PFSK-1 (cell line): ENCODE data around the gene MCM6.

Experiments
- FOXP2 ChIP-seq: optimal IDR thresholded peaks from 2 replicates; pipeline ENCODE3; 2011; ENCODE audit warnings: borderline replicate concordance, control low read depth, inconsistent platforms; ENCODE audit not compliant: insufficient read depth; ENCODE audit errors: extremely low read length, extremely low read depth
- POLR2AphosphoS5 ChIP-seq: IDR thresholded peaks from 2 replicates; pipeline ENCODE4 v1.6.1; 2012; ENCODE audit warnings: low read depth, mild to moderate bottlenecking, control low read depth, low read length, moderate library complexity
- SIN3A ChIP-seq: IDR thresholded peaks from 2 replicates; pipeline ENCODE4 v1.6.1; 2012; ENCODE audit warnings: mild to moderate bottlenecking, low read length, moderate library complexity, borderline replicate concordance; ENCODE audit not compliant: insufficient read depth
- TAF1 ChIP-seq: IDR thresholded peaks from 2 replicates; pipeline ENCODE4 v1.6.1; 2012; ENCODE audit warnings: low read length, control low read depth, borderline replicate concordance; ENCODE audit not compliant: insufficient read depth
- TF ChIP-seq, protein P1 (sequence below), 2 experiments: IDR thresholded peaks; 2 replicates each; pipeline versions ENCODE4 v1.6.1 to v1.8.0; 2011 to 2012; ENCODE audit warnings: low read depth in 2 of 2, low read length in 2 of 2, control low read depth in 1 of 2, inconsistent platforms in 1 of 2, mild to moderate bottlenecking in 1 of 2, moderate library complexity in 1 of 2; ENCODE audit not compliant: insufficient read depth in 1 of 2

MCM6 gene

GRCh38 chr2:135909976-135910375 is 33.7 kb upstream of the MCM6 start:
- TF ChIP-seq SIN3A, result no peak
- no peak for TF ChIP-seq FOXP2
- TF ChIP-seq, protein P1, sequence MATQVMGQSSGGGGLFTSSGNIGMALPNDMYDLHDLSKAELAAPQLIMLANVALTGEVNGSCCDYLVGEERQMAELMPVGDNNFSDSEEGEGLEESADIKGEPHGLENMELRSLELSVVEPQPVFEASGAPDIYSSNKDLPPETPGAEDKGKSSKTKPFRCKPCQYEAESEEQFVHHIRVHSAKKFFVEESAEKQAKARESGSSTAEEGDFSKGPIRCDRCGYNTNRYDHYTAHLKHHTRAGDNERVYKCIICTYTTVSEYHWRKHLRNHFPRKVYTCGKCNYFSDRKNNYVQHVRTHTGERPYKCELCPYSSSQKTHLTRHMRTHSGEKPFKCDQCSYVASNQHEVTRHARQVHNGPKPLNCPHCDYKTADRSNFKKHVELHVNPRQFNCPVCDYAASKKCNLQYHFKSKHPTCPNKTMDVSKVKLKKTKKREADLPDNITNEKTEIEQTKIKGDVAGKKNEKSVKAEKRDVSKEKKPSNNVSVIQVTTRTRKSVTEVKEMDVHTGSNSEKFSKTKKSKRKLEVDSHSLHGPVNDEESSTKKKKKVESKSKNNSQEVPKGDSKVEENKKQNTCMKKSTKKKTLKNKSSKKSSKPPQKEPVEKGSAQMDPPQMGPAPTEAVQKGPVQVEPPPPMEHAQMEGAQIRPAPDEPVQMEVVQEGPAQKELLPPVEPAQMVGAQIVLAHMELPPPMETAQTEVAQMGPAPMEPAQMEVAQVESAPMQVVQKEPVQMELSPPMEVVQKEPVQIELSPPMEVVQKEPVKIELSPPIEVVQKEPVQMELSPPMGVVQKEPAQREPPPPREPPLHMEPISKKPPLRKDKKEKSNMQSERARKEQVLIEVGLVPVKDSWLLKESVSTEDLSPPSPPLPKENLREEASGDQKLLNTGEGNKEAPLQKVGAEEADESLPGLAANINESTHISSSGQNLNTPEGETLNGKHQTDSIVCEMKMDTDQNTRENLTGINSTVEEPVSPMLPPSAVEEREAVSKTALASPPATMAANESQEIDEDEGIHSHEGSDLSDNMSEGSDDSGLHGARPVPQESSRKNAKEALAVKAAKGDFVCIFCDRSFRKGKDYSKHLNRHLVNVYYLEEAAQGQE (IDR thresholded peaks at IDR 0.05; ENCODE audit: insufficient read depth in 1 of 2, low read depth in 2 of 2, low read length in 2 of 2), result no peak
- TF ChIP-seq POLR2AphosphoS5, result no peak
- no peak for TF ChIP-seq TAF1

GRCh38 chr2:135905679-135906078 is 29.4 kb upstream of the MCM6 start:
- TF ChIP-seq TAF1 (no peak), SIN3A (no peak), POLR2AphosphoS5 (no peak), FOXP2 (no peak)
- TF ChIP-seq, protein P1 (IDR thresholded peaks at IDR 0.05; ENCODE audit: insufficient read depth in 1 of 2, low read depth in 2 of 2, low read length in 2 of 2), result no peak

GRCh38 chr2:135904341-135904989 is 28.2 kb upstream of the MCM6 start:
- no peak for TF ChIP-seq SIN3A
- no peak for TF ChIP-seq POLR2AphosphoS5
- TF ChIP-seq FOXP2, result no peak
- TF ChIP-seq, protein P1 (IDR thresholded peaks at IDR 0.05; ENCODE audit: insufficient read depth in 1 of 2, low read depth in 2 of 2, low read length in 2 of 2), result no peak
- no peak for TF ChIP-seq TAF1

GRCh38 chr2:135903650-135904049 is 27.4 kb upstream of the MCM6 start:
- TF ChIP-seq, protein P1 (IDR thresholded peaks at IDR 0.05; ENCODE audit: insufficient read depth in 1 of 2, low read depth in 2 of 2, low read length in 2 of 2), result no peak
- no peak for TF ChIP-seq POLR2AphosphoS5
- no peak for TF ChIP-seq FOXP2
- TF ChIP-seq SIN3A, result no peak
- no peak for TF ChIP-seq TAF1

DNA sequence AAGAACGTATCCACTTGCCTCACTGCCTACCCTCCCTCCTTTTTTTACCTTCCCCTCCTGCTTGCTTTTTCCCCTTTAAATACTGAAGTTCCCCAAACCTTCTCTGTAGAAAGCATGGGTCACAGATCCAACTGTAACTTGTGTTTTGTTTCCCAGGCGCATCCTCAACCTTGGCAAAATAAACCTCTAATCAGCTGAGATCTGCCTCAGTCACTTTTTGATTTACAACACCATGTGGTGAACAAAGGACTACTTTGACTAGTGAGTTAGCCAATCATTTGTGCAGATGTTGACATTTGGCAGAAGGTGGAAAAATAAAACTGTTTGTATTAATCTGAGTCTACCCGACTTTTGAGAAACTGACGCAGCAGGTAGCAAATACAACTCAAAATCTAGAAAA is 23.3 kb upstream of the MCM6 start:
- no peak for TF ChIP-seq SIN3A
- no peak for TF ChIP-seq FOXP2
- TF ChIP-seq, protein P1 (IDR thresholded peaks at IDR 0.05; ENCODE audit: insufficient read depth in 1 of 2, low read depth in 2 of 2, low read length in 2 of 2), result no peak
- TF ChIP-seq POLR2AphosphoS5, result no peak
- TF ChIP-seq TAF1, result no peak
